ENCODE results near the gene HS6ST2. TPM values are rescaled to one million over a fixed set of nuclear protein-coding genes. Genes with fewer than 3 reads are reported as not detected.

Gene HS6ST2
- polyA plus RNA-seq, 3 donors from 2014 or later, result 0.27 TPM; not detected in 2

- H3K4me3 Mint-ChIP-seq, result peak overlapping the region; percentile 31 to 67 (median 66)
- H3K36me3 Mint-ChIP-seq, result peaks cover 0 to 6% (median 3%) of the 10 kb centered on the region in 3 donors
- peak overlapping the region; percentile 60 to 91 (median 84) for H3K27ac Mint-ChIP-seq
These were observed 281.8 kb downstream of the HS6ST2 start for GRCh38 chrX:132676561-132677186.

GRCh38 chrX:132676102-132676501, 282.3 kb downstream of the HS6ST2 start:
- Mint-ChIP-seq H3K27ac (peak overlapping the region in 4 of 6 donors; percentile 22 to 83 (median 66)), H3K9me3 (peaks cover 0 to 6% (median 2%) of the 10 kb centered on the region in 6 donors), H3K27me3 (ENCODE audit: low read depth in 3 of 3) (peaks cover 0 to 19% (median 0%) of the 10 kb centered on the region in 3 donors), H3K4me3 (peak overlapping the region in 2 of 5 donors; percentile 54 to 60), H3K4me1 (peaks cover 28 to 29% of the 10 kb centered on the region in 2 donors), H3K36me3 (peaks cover 0 to 6% (median 3%) of the 10 kb centered on the region in 3 donors)
- no peak for DNase-seq

More at GRCh38 chrX:132676561-132677186, 281.8 kb downstream of the HS6ST2 start:
- Mint-ChIP-seq H3K9me3 (peaks cover 0 to 6% (median 2%) of the 10 kb centered on the region in 6 donors), H3K4me1 (peaks cover 28 to 29% of the 10 kb centered on the region in 2 donors), H3K27me3 (ENCODE audit: low read depth in 3 of 3) (peaks cover 0 to 13% (median 0%) of the 10 kb centered on the region in 3 donors)
- DNase-seq, result peak in 2 of 3 donors; percentile 32 to 33

GRCh38 chrX:132673331-132673730, 285.1 kb downstream of the HS6ST2 start:
- Mint-ChIP-seq H3K27me3 (ENCODE audit: low read depth in 3 of 3) (peaks cover 1 to 14% (median 2%) of the 10 kb centered on the region in 3 donors), H3K36me3 (no peaks in the 10 kb centered on the region), H3K27ac (no peak overlapping the region), H3K4me3 (no peak overlapping the region), H3K9me3 (no peaks in the 10 kb centered on the region), H3K4me1 (peaks cover 28 to 29% of the 10 kb centered on the region in 2 donors)
- no peak for DNase-seq

- Mint-ChIP-seq H3K9me3 (no peaks in the 10 kb centered on the region), H3K4me3 (no peak overlapping the region), H3K36me3 (no peaks in the 10 kb centered on the region), H3K27ac (no peak overlapping the region), H3K27me3 (ENCODE audit: low read depth in 3 of 3) (peaks cover 2 to 18% (median 3%) of the 10 kb centered on the region in 3 donors), H3K4me1 (peaks cover 7 to 8% of the 10 kb centered on the region in 2 donors)
- no peak for DNase-seq
These were observed 287.2 kb downstream of the HS6ST2 start for GRCh38 chrX:132671229-132671641.

- no peaks in the 10 kb centered on the region for H3K36me3 Mint-ChIP-seq
- H3K4me1 Mint-ChIP-seq, result no peaks in the 10 kb centered on the region
These were observed 289.3 kb downstream of the HS6ST2 start for GRCh38 chrX:132669142-132669541.

GRCh38 chrX:132668178-132668577, 290.3 kb downstream of the HS6ST2 start:
- Mint-ChIP-seq H3K4me3 (no peak overlapping the region), H3K36me3 (no peaks in the 10 kb centered on the region), H3K27ac (no peak overlapping the region), H3K9me3 (no peaks in the 10 kb centered on the region), H3K27me3 (ENCODE audit: low read depth in 3 of 3) (peaks cover 2 to 18% (median 3%) of the 10 kb centered on the region in 3 donors), H3K4me1 (no peaks in the 10 kb centered on the region)
- no peak for DNase-seq

More at GRCh38 chrX:132669142-132669541, 289.3 kb downstream of the HS6ST2 start:
- Mint-ChIP-seq H3K9me3 (no peaks in the 10 kb centered on the region), H3K27ac (no peak overlapping the region), H3K4me3 (no peak overlapping the region), H3K27me3 (ENCODE audit: low read depth in 3 of 3) (peaks cover 2 to 18% (median 3%) of the 10 kb centered on the region in 3 donors)
- DNase-seq, result no peak

- no peak for DNase-seq
- peaks cover 2 to 11% (median 7%) of the 10 kb centered on the region in 3 donors for H3K27me3 Mint-ChIP-seq (ENCODE audit: low read depth in 3 of 3)
- no peak overlapping the region for H3K27ac Mint-ChIP-seq
- H3K4me1 Mint-ChIP-seq, result no peaks in the 10 kb centered on the region
- no peak overlapping the region for H3K4me3 Mint-ChIP-seq
- H3K9me3 Mint-ChIP-seq, result no peaks in the 10 kb centered on the region
- H3K36me3 Mint-ChIP-seq, result no peaks in the 10 kb centered on the region
These were observed 292.8 kb downstream of the HS6ST2 start for GRCh38 chrX:132665676-132666075.

- Mint-ChIP-seq H3K4me3 (no peak overlapping the region), H3K9me3 (no peaks in the 10 kb centered on the region), H3K27me3 (ENCODE audit: low read depth in 3 of 3) (peaks cover 2 to 9% (median 8%) of the 10 kb centered on the region in 3 donors), H3K4me1 (no peaks in the 10 kb centered on the region), H3K36me3 (no peaks in the 10 kb centered on the region), H3K27ac (no peak overlapping the region)
- DNase-seq, result no peak
These were observed 294.2 kb downstream of the HS6ST2 start for GRCh38 chrX:132664273-132664672.

- Mint-ChIP-seq H3K9me3 (no peaks in the 10 kb centered on the region), H3K4me3 (no peak overlapping the region), H3K27ac (no peak overlapping the region), H3K27me3 (ENCODE audit: low read depth in 3 of 3) (peaks cover 0 to 9% (median 5%) of the 10 kb centered on the region in 3 donors), H3K36me3 (no peaks in the 10 kb centered on the region), H3K4me1 (no peaks in the 10 kb centered on the region)
- DNase-seq, result no peak
These were observed 295.6 kb downstream of the HS6ST2 start for GRCh38 chrX:132662844-132663243.

GRCh38 chrX:132657876-132658275, 300.6 kb downstream of the HS6ST2 start:
- no peak for DNase-seq
- H3K9me3 Mint-ChIP-seq, result no peaks in the 10 kb centered on the region
- no peak overlapping the region for H3K4me3 Mint-ChIP-seq
- H3K27me3 Mint-ChIP-seq (ENCODE audit: low read depth in 3 of 3), result peaks cover 0 to 8% (median 8%) of the 10 kb centered on the region in 3 donors
- no peaks in the 10 kb centered on the region for H3K36me3 Mint-ChIP-seq
- H3K4me1 Mint-ChIP-seq, result no peaks in the 10 kb centered on the region
- H3K27ac Mint-ChIP-seq, result no peak overlapping the region

- no peaks in the 10 kb centered on the region for H3K9me3 Mint-ChIP-seq
- H3K4me3 Mint-ChIP-seq, result no peak overlapping the region
- H3K27ac Mint-ChIP-seq, result no peak overlapping the region
- H3K36me3 Mint-ChIP-seq, result no peaks in the 10 kb centered on the region
- DNase-seq, result no peak
- peaks cover 0 to 9% (median 6%) of the 10 kb centered on the region in 3 donors for H3K27me3 Mint-ChIP-seq (ENCODE audit: low read depth in 3 of 3)
- H3K4me1 Mint-ChIP-seq, result no peaks in the 10 kb centered on the region
These were observed 305.6 kb downstream of the HS6ST2 start for GRCh38 chrX:132652871-132653270.

- Mint-ChIP-seq H3K27me3 (ENCODE audit: low read depth in 3 of 3) (peaks cover 0 to 10% (median 6%) of the 10 kb centered on the region in 3 donors), H3K4me3 (no peak overlapping the region), H3K27ac (no peak overlapping the region), H3K36me3 (no peaks in the 10 kb centered on the region), H3K4me1 (no peaks in the 10 kb centered on the region), H3K9me3 (no peaks in the 10 kb centered on the region)
- DNase-seq, result peak in 2 of 3 donors; percentile 1 to 21
These were observed 306.9 kb downstream of the HS6ST2 start for GRCh38 chrX:132651421-132652086.

GRCh38 chrX:132648895-132649294, 309.5 kb downstream of the HS6ST2 start:
- Mint-ChIP-seq H3K36me3 (no peaks in the 10 kb centered on the region), H3K27me3 (ENCODE audit: low read depth in 3 of 3) (peaks cover 2 to 12% (median 7%) of the 10 kb centered on the region in 3 donors), H3K27ac (no peak overlapping the region), H3K4me3 (no peak overlapping the region), H3K9me3 (no peaks in the 10 kb centered on the region), H3K4me1 (no peaks in the 10 kb centered on the region)
- no peak for DNase-seq

- no peak overlapping the region for H3K27ac Mint-ChIP-seq
- H3K36me3 Mint-ChIP-seq, result no peaks in the 10 kb centered on the region
- no peaks in the 10 kb centered on the region for H3K4me1 Mint-ChIP-seq
These were observed 319.0 kb downstream of the HS6ST2 start for GRCh38 chrX:132639446-132639845.

More at GRCh38 chrX:132639446-132639845, 319.0 kb downstream of the HS6ST2 start:
- peaks cover 2 to 3% (median 2%) of the 10 kb centered on the region in 3 donors for H3K27me3 Mint-ChIP-seq (ENCODE audit: low read depth in 3 of 3)
- H3K9me3 Mint-ChIP-seq, result no peaks in the 10 kb centered on the region
- DNase-seq, result no peak
- H3K4me3 Mint-ChIP-seq, result no peak overlapping the region

All from immature natural killer cell (primary cell).